Esophagus squamous epithelium (tissue), 4 donors: ENCODE data around the gene GREB1.

Experiments
- CTCF ChIP-seq, 6 experiments: fragments of 450-650 bp in 4 of 6; fragments of 200-600 bp in 2 of 6; sonication (generic) in 2 of 6; IDR thresholded peaks; one replicate each; pipeline ENCODE4 v1.5.1; 2016 to 2019; ENCODE audit warnings: antibody characterized with exemption in 6 of 6, mild to moderate bottlenecking in 4 of 6, moderate library complexity in 4 of 6
- POLR2A ChIP-seq, 4 donors: fragments of 450-650 bp; IDR thresholded peaks; one replicate each; pipeline ENCODE4 v1.6.1; 2017; ENCODE audit warnings: antibody characterized with exemption in 4 of 4, mild to moderate bottlenecking in 4 of 4, moderate library complexity in 3 of 4

- TF ChIP-seq CTCF (IDR thresholded peaks at IDR 0.05) (no peak), POLR2A (IDR thresholded peaks at IDR 0.05) (no peak)
Observed at GRCh38 chr2:11528228-11528627, 5.6 kb upstream of the GREB1 start.
